Fibroblast of the aortic adventitia (primary cell): Measurements from ENCODE around the gene SEC14L6. TPM values are rescaled to one million over a fixed set of nuclear protein-coding genes. Genes with fewer than 3 reads are reported as not detected.

Experiments
- DNase-seq: peaks from one replicate; pipeline ENCODE4 v3.0.0-alpha.2; 2010; ENCODE audit warnings: low read depth
- H3K4me3 ChIP-seq: 2 replicates; pipeline ENCODE4 v1.5.1; 2011; ENCODE audit warnings: low read depth, mild to moderate bottlenecking, control low read depth, low read length, moderate library complexity
- total RNA-seq: library from RNA; depleted of rRNA; stranded (reverse); fragments of >200 nt; gene quantifications from 2 replicates; pipeline ENCODE4 v1.2.3, GENCODE V29; 2012; ENCODE audit warnings: low replicate concordance
- TF ChIP-seq, protein P1 (sequence below): IDR thresholded peaks from 2 replicates; pipeline ENCODE4 v1.5.1; 2011; ENCODE audit warnings: mild to moderate bottlenecking, low read length, control low read depth, inconsistent platforms; ENCODE audit not compliant: insufficient read depth

Gene SEC14L6
- total RNA-seq, 1 donor, result 0.09 TPM

DNA sequence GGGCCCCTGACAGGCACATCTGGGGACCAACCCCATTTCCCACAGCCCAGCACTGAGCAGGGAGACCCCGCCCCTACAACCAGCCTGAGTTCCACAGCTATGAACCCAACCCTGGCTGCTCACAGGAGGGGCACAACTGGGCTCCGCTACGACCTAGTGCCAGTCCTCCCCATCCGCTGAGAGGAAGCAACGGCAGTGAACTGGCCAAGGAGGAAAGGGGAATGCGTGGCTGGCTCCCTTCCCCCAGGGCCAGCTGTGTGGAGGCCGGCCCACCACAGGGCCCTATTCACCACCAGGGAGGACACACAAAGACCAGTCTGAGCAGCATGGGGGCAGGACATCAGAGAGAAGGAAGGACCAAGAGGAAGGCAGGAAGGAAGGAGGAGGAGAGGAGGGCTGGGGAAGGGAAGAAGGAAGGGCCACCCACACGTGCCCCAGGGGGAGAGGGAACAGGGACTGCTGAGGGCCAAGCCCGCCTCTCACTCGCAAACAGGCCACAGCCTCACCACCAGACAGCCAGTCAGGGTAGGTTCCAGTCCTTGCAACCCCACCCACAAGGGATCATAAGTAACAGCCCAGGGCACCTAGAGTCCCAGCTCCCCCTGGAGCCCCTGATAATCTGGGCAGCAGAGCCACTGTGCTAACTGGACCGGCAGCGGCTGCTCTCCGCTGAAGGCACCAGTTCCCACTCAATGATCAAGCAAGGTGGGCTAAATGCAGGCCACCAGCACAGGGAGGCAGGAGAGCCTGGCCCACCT lies 36.4 kb upstream of the SEC14L6 start:
- H3K4me3 ChIP-seq, result no peak overlapping the region
- DNase-seq, result no peak
- TF ChIP-seq, protein P1, sequence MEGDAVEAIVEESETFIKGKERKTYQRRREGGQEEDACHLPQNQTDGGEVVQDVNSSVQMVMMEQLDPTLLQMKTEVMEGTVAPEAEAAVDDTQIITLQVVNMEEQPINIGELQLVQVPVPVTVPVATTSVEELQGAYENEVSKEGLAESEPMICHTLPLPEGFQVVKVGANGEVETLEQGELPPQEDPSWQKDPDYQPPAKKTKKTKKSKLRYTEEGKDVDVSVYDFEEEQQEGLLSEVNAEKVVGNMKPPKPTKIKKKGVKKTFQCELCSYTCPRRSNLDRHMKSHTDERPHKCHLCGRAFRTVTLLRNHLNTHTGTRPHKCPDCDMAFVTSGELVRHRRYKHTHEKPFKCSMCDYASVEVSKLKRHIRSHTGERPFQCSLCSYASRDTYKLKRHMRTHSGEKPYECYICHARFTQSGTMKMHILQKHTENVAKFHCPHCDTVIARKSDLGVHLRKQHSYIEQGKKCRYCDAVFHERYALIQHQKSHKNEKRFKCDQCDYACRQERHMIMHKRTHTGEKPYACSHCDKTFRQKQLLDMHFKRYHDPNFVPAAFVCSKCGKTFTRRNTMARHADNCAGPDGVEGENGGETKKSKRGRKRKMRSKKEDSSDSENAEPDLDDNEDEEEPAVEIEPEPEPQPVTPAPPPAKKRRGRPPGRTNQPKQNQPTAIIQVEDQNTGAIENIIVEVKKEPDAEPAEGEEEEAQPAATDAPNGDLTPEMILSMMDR, result no peak

DNA sequence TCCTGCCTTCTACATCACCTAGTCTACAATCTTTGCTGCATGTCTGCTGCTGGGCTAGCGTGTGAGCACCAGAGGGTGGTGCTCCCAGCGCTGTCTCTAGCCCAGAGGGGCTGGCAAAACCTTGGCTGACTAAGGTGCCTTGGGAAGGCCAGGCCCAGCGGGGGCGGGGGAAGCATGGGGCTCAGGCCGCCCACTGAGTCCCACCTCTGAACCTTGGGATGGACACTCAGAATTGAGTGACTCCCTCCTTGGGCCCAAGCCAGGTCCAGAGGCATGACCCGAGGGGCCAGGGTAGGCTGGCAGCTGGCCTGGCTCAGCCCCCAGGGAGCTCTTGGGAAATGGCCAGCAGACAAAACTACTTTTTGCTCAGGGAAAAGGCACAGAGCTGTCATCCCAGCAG lies 35.5 kb upstream of the SEC14L6 start:
- TF ChIP-seq, protein P1, result no peak
- H3K4me3 ChIP-seq, result no peak overlapping the region
- no peak for DNase-seq

DNA sequence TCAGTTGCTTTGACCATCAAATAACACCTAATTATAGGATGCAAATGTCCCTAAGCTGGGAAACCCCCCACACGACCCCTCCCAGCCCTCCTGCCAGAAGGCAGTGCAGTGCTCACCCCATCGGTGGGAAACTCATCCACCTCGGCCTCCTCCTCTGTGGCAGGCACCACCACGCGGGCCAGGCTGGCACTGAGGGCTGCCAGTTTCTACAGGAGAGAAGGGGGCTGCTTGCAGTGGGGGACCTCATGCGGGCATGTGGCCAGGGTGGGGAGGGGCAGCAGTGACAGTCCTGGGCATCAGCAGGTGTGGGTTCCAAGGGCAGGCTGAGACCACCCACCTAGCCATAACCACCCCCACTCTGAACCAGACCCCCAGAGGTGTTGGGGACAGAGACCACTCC lies 34.4 kb upstream of the SEC14L6 start:
- DNase-seq, result no peak
- no peak overlapping the region for H3K4me3 ChIP-seq
- TF ChIP-seq, protein P1, result no peak

DNA sequence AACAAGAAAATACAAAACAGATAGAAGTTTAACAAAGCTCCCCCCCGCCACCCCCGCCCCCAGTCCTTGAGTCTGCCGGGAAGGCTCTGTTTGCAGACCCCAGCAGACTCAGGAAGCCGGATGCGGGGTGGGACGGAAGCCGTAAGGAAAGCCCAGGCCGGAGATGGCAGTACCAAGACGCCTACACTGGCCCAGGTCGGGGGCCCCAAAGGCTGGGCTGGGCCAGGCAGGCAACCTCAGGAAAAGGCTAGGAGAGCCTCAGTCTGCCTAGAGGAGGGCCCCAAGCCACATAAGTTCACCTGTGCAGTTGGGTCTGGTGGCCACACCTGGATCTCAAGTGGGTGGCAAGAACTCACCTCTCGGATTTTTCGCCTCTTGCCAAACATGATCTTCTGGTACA lies 31.9 kb upstream of the SEC14L6 start:
- TF ChIP-seq, protein P1, result no peak
- no peak overlapping the region for H3K4me3 ChIP-seq
- DNase-seq, result no peak

DNA sequence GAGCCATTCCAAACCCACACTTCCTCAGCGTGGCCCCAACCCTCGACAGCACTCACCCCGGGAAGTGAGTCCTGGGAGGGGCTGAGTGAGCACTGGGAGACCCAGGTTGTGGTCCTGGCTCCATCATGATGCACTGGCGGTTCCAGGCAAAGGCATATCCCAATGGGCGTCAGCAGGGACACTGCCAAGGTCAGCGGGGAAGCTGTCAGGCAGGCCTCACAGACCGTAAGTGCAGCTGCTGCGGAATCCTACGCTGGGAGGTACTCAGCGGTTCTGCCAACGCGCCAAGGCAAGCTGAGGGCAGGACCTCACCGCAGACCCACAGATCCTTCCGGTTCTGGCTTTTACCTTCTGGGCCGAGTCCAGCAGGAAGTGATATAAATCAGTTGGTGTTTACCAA lies 29.3 kb upstream of the SEC14L6 start:
- DNase-seq, result no peak
- TF ChIP-seq, protein P1, result no peak

DNA sequence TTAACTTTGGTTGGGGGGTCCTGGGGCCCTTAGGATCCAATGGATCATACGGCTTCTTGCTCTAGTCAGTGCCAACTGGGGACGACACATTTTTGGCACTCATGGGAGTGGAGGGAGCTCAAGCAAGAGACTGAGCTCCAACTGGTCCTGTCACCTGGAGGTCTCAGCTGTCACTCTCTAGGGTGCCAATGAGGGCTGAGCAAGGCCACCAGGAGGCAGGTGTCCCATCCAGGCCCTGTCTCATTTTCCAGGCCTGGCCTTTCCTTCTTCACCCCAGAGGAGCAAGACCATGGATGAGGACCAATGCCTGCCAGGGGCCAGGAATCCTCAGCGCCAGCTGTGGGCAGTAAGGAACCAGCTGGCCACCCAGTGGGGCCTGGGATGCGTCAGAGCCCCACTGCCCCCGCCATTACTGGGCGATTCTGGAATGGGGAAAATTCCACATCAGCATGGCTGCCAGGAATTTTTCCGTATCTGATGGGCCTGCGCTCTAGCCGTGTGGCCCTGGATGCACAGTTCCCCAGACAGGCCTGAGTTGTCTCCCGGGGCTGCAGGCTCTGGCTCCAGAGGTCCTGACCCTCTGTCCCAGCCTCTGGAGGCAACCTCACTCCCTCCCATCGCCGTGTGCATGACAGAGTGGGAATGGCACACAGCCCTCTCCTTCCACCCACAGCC lies 28.6 kb upstream of the SEC14L6 start:
- no peak overlapping the region for H3K4me3 ChIP-seq
- peak; percentile 72 for DNase-seq
- TF ChIP-seq, protein P1, result no peak

More for the DNA sequence above, 29.3 kb upstream of the SEC14L6 start:
- H3K4me3 ChIP-seq, result no peak overlapping the region
